A673 (cell line): ENCODE measurements around the gene RXRA. TPM values are rescaled to one million over a fixed set of nuclear protein-coding genes. Genes with fewer than 3 reads are reported as not detected.

Experiments used
- BruUV-seq: library from RNA; stranded (reverse); fragments of 400-500 nt; replicated peaks from 2 replicates; lab custom pipeline; 2021; lab: Mats Ljungman, UMichigan
- CTCF ChIA-PET: fragments of 300-600 bp; sonication (Branson Sonifier 250); formaldehyde crosslinking; loops from one replicate; lab custom pipeline; 2022; ENCODE audit warnings: antibody characterized with exemption; lab: Charles Lee
- POLR2A ChIA-PET: fragments of 300-600 bp; sonication (Branson Sonifier 250); formaldehyde crosslinking; loops from one replicate; lab custom pipeline; 2022; ENCODE audit warnings: antibody characterized with exemption; ENCODE audit not compliant: low non-redundant PET; lab: Charles Lee
- DNase-seq: peaks from one replicate; pipeline ENCODE4 v3.0.0-alpha.2; 2015; ENCODE audit warnings: low spot score
- H3K27ac ChIP-seq: fragments of 200-600 bp; sonication (generic); 2 replicates; pipeline ENCODE4 v1.5.1; 2016; ENCODE audit warnings: mixed run types, low read depth, mild to moderate bottlenecking, mixed read lengths, antibody characterized with exemption, low read length; ENCODE audit not compliant: poor library complexity, severe bottlenecking
- H3K27me3 ChIP-seq: fragments of 200-600 bp; sonication (generic); replicated peaks from 2 replicates; pipeline ENCODE4 v1.6.1; 2017; ENCODE audit warnings: mixed run types, low read depth, mild to moderate bottlenecking, mixed read lengths, antibody characterized with exemption, low read length; ENCODE audit not compliant: insufficient read depth, poor library complexity
- H3K36me3 ChIP-seq: fragments of 200-600 bp; sonication (generic); 2 replicates; pipeline ENCODE4 v1.6.1; 2016; ENCODE audit warnings: mixed run types, mild to moderate bottlenecking, mixed read lengths, antibody characterized with exemption, low read length; ENCODE audit not compliant: insufficient read depth, poor library complexity, severe bottlenecking
- H3K4me1 ChIP-seq: fragments of 200-600 bp; sonication (generic); 2 replicates; pipeline ENCODE4 v1.6.1; 2017; ENCODE audit warnings: mixed run types, mild to moderate bottlenecking, mixed read lengths, antibody characterized with exemption, low read length; ENCODE audit not compliant: insufficient read depth, poor library complexity, severe bottlenecking
- H3K4me3 ChIP-seq: fragments of 200-600 bp; sonication (generic); 2 replicates; pipeline ENCODE4 v1.5.1; 2016; ENCODE audit warnings: low read depth, mixed run types, mild to moderate bottlenecking, mixed read lengths, low read length; ENCODE audit not compliant: poor library complexity, severe bottlenecking
- H3K9me3 ChIP-seq: fragments of 200-600 bp; sonication (generic); 2 replicates; pipeline ENCODE4 v1.6.1; 2016; ENCODE audit warnings: mixed run types, low read depth, mild to moderate bottlenecking, mixed read lengths, antibody characterized with exemption, low read length; ENCODE audit not compliant: poor library complexity, severe bottlenecking
- EZH2 ChIP-seq: fragments of 200-600 bp; sonication (generic); IDR thresholded peaks from 2 replicates; pipeline ENCODE4 v1.6.1; 2017; ENCODE audit warnings: borderline replicate concordance, low read depth, mild to moderate bottlenecking, mixed read lengths, antibody characterized with exemption, low read length; ENCODE audit not compliant: poor library complexity, severe bottlenecking
- intact Hi-C: fragments of 100-400 bp; cut with micrococcal nuclease; formaldehyde crosslinking; loops from one replicate; pipeline ENCODE4 v1.10.0; 2022; ENCODE audit not compliant: unreplicated experiment
- total RNA-seq: library from RNA; stranded (reverse); gene quantifications from 2 replicates; pipeline ENCODE4 v1.2.3, GENCODE V29; 2021
- TF ChIP-seq, protein P1 (sequence below): fragments of 300-800, 200-600 bp; sonication (generic); conservative IDR thresholded peaks from 2 replicates; pipeline ENCODE4 v1.5.1; 2017; ENCODE audit warnings: low read depth, mild to moderate bottlenecking, antibody characterized with exemption, low read length, moderate library complexity, mixed read lengths

RXRA gene
- total RNA-seq, 1 experiment from 2014 or later: 54.1 TPM

DNA sequence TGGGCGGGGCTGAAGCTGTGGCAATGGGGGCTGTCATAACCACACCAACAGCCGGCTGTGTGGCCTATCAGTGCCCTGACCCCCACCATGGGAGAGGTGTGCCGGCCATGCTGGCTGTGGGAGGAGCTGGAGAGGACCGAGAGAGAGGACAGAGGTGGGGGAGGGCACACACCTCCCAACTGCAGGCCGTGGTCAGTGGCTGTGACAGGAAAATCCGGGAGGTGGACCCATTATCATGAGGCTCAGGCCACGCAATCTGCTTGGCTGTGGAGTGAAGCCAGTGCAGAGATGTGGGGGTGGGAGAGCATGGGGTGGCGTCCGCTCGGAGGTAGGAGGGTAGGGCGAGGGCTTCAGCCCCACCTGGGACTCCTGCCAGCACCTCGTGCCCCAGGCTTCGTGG, 136.1 kb downstream of the RXRA start:
- Histone ChIP-seq H3K4me3 (no peak overlapping the region), H3K9me3 (no peaks in the 10 kb centered on the region), H3K4me1 (peaks cover 1% of the 10 kb centered on the region), H3K27me3 (no peaks in the 10 kb centered on the region), H3K27ac (no peak overlapping the region), H3K36me3 (no peaks in the 10 kb centered on the region)
- no TSS peak for BruUV-seq
- intact Hi-C loops: no loop called here
- ChIA-PET POLR2A (no interaction called here), CTCF (no interaction called here)
- no peak for DNase-seq
- TF ChIP-seq, protein P1, sequence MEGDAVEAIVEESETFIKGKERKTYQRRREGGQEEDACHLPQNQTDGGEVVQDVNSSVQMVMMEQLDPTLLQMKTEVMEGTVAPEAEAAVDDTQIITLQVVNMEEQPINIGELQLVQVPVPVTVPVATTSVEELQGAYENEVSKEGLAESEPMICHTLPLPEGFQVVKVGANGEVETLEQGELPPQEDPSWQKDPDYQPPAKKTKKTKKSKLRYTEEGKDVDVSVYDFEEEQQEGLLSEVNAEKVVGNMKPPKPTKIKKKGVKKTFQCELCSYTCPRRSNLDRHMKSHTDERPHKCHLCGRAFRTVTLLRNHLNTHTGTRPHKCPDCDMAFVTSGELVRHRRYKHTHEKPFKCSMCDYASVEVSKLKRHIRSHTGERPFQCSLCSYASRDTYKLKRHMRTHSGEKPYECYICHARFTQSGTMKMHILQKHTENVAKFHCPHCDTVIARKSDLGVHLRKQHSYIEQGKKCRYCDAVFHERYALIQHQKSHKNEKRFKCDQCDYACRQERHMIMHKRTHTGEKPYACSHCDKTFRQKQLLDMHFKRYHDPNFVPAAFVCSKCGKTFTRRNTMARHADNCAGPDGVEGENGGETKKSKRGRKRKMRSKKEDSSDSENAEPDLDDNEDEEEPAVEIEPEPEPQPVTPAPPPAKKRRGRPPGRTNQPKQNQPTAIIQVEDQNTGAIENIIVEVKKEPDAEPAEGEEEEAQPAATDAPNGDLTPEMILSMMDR: no peak
- no peak for TF ChIP-seq EZH2

DNA sequence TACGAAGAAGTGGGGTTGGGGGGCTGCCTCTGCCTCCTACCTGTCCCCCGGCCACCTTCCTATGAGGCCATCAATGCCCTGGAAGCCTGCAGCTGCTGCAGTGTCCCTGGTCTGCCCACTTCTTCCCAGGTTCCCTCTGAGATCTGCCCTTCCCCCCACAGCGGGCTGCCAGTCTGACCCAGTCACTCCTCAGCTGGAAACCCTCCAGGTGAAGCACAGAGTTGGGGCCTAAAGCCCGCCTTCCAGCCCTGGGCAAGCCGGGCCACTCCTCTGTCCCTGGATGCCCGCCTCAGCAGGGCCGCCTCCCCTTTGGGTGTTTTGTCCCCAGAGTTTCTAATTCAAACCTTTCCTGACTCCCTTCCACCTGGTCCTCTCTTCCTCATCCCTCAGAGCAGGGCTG, 137.0 kb downstream of the RXRA start:
- no peaks in the 10 kb centered on the region for H3K36me3 ChIP-seq
- DNase-seq: no peak
- no peaks in the 10 kb centered on the region for H3K27me3 ChIP-seq
- no TSS peak for BruUV-seq
- H3K27ac ChIP-seq: no peak overlapping the region
- POLR2A ChIA-PET: no interaction called here
- no peaks in the 10 kb centered on the region for H3K4me1 ChIP-seq
- intact Hi-C loops: no loop called here
- CTCF ChIA-PET: no interaction called here
- no peak overlapping the region for H3K4me3 ChIP-seq
- no peaks in the 10 kb centered on the region for H3K9me3 ChIP-seq
- TF ChIP-seq, protein P1: no peak
- TF ChIP-seq EZH2: no peak

DNA sequence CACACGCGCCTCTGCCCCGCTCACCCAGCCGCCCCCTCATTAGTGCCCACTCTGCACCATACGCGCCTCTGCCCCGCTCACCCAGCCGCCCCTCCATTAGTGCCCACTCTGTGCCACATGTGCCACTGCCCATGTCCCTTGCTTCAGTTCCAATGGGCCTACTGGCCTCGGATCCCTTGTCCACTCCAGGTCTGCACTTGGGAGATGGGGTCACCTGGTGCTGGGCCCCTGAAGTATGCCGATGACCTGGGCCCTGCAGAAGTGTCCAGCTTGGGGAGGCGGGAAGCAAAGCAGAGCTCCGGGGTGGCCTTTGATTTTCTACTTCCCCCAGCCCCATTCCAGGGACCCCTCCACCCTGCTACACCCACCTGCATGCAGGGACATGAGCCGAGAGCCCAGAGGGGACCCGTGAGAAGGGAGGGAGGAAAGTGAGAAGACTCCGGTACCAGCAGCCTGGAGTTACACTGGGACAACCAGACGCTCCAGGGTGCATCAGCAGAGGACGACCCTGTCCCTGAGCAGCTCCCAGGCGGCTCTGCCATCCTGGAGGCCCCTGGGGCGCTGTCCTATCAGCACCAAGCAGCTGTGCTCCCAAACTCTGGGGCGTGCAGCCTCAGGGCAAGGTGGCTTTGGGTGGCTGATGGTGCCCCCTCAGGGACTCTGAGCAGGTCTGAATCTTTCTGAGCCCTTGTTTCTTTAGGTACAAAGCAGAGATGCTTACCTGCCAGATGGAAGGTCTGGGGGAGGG, 140.8 kb downstream of the RXRA start:
- POLR2A ChIA-PET: no interaction called here
- TF ChIP-seq, protein P1: no peak
- no peak for TF ChIP-seq EZH2
- CTCF ChIA-PET: no interaction called here
- no peak overlapping the region for H3K27ac ChIP-seq
- intact Hi-C loops: no loop called here
- no peaks in the 10 kb centered on the region for H3K4me1 ChIP-seq
- BruUV-seq: no TSS peak
- H3K9me3 ChIP-seq: no peaks in the 10 kb centered on the region
- H3K4me3 ChIP-seq: no peak overlapping the region
- DNase-seq: no peak
- no peaks in the 10 kb centered on the region for H3K27me3 ChIP-seq
- H3K36me3 ChIP-seq: no peaks in the 10 kb centered on the region
